Parathyroid adenoma (tissue), 2 donors: ENCODE data around the gene MORN4.

ENCODE experiments used
- H2AFZ ChIP-seq: fragments of 300-600 bp; sonication (generic); one replicate; pipeline ENCODE4 v1.7.0; 2017; ENCODE audit warnings: antibody characterized with exemption, mild to moderate bottlenecking
- H3K27ac ChIP-seq: fragments of 300-600 bp; sonication (generic); one replicate; pipeline ENCODE4 v1.7.0; 2017
- H3K27me3 ChIP-seq: fragments of 300-600 bp; sonication (generic); one replicate; pipeline ENCODE4 v1.7.0; 2017; ENCODE audit warnings: low read length; ENCODE audit not compliant: control insufficient read depth, insufficient read depth
- H3K36me3 ChIP-seq: fragments of 300-600 bp; sonication (generic); one replicate; pipeline ENCODE4 v1.7.0; 2017; ENCODE audit warnings: low read length; ENCODE audit not compliant: control insufficient read depth, insufficient read depth
- H3K4me1 ChIP-seq: fragments of 300-600 bp; sonication (generic); one replicate; pipeline ENCODE4 v1.7.0; 2017; ENCODE audit warnings: control low read depth
- H3K4me2 ChIP-seq: fragments of 300-600 bp; sonication (generic); one replicate; pipeline ENCODE4 v1.7.0; 2017; ENCODE audit warnings: low read length
- H3K4me3 ChIP-seq: fragments of 300-600 bp; sonication (generic); one replicate; pipeline ENCODE4 v1.7.0; 2017; ENCODE audit warnings: low read depth, low read length
- H3K79me2 ChIP-seq: fragments of 300-600 bp; sonication (generic); one replicate; pipeline ENCODE4 v1.7.0; 2017; ENCODE audit warnings: control low read depth
- H3K9ac ChIP-seq: fragments of 300-600 bp; sonication (generic); one replicate; pipeline ENCODE4 v1.7.0; 2017; ENCODE audit warnings: mild to moderate bottlenecking
- H3K9me3 ChIP-seq: fragments of 300-600 bp; sonication (generic); one replicate; pipeline ENCODE4 v1.7.0; 2017; ENCODE audit warnings: low read length; ENCODE audit not compliant: control insufficient read depth
- CTCF ChIP-seq: fragments of 300-600 bp; sonication (generic); IDR thresholded peaks from one replicate; pipeline ENCODE4 v1.7.0; 2017; ENCODE audit warnings: antibody characterized with exemption, mild to moderate bottlenecking
- donor health status: primary hyperparathyroidism.

MORN4 gene

GRCh38 chr10:97618733-97619132 lies 14.6 kb downstream of the MORN4 start:
- Histone ChIP-seq H3K9ac (no peak overlapping the region), H3K9me3 (no peaks in the 10 kb centered on the region), H3K4me2 (no peak overlapping the region), H3K79me2 (peaks cover 13% of the 10 kb centered on the region), H3K4me3 (no peak overlapping the region), H3K36me3 (no peaks in the 10 kb centered on the region), H3K27me3 (no peaks in the 10 kb centered on the region), H2AFZ (no peak overlapping the region), H3K27ac (no peak overlapping the region), H3K4me1 (peaks cover 31% of the 10 kb centered on the region)
- TF ChIP-seq CTCF, result no peak

- no peaks in the 10 kb centered on the region for H3K9me3 ChIP-seq
- H2AFZ ChIP-seq, result no peak overlapping the region
- peaks cover 9% of the 10 kb centered on the region for H3K79me2 ChIP-seq
- H3K9ac ChIP-seq, result no peak overlapping the region
- TF ChIP-seq CTCF, result no peak
- peaks cover 31% of the 10 kb centered on the region for H3K4me1 ChIP-seq
- no peaks in the 10 kb centered on the region for H3K27me3 ChIP-seq
- H3K4me3 ChIP-seq, result no peak overlapping the region
- H3K4me2 ChIP-seq, result no peak overlapping the region
- no peaks in the 10 kb centered on the region for H3K36me3 ChIP-seq
- H3K27ac ChIP-seq, result no peak overlapping the region
Measured at GRCh38 chr10:97618285-97618684, 15.0 kb downstream of the MORN4 start.

GRCh38 chr10:97612386-97612785 lies 20.9 kb downstream of the MORN4 start:
- H3K9me3 ChIP-seq, result no peaks in the 10 kb centered on the region
- H3K4me2 ChIP-seq, result no peak overlapping the region
- H3K9ac ChIP-seq, result no peak overlapping the region
- peak; percentile 57 for TF ChIP-seq CTCF
- no peaks in the 10 kb centered on the region for H3K36me3 ChIP-seq
- H3K27ac ChIP-seq, result no peak overlapping the region
- H3K4me1 ChIP-seq, result peaks cover 8% of the 10 kb centered on the region
- no peaks in the 10 kb centered on the region for H3K27me3 ChIP-seq
- no peaks in the 10 kb centered on the region for H3K79me2 ChIP-seq
- no peak overlapping the region for H2AFZ ChIP-seq
- no peak overlapping the region for H3K4me3 ChIP-seq

- no peak for TF ChIP-seq CTCF
- Histone ChIP-seq H3K4me2 (no peak overlapping the region), H3K4me3 (no peak overlapping the region), H3K9ac (no peak overlapping the region), H3K79me2 (no peaks in the 10 kb centered on the region), H2AFZ (no peak overlapping the region), H3K27ac (no peak overlapping the region), H3K4me1 (peaks cover 8% of the 10 kb centered on the region), H3K36me3 (no peaks in the 10 kb centered on the region), H3K27me3 (no peaks in the 10 kb centered on the region), H3K9me3 (no peaks in the 10 kb centered on the region)
Measured at GRCh38 chr10:97611473-97611872, 21.8 kb downstream of the MORN4 start.

GRCh38 chr10:97608991-97609561 lies 24.2 kb downstream of the MORN4 start:
- Histone ChIP-seq H3K36me3 (no peaks in the 10 kb centered on the region), H3K4me1 (peaks cover under 1% of the 10 kb centered on the region), H3K9me3 (no peaks in the 10 kb centered on the region), H3K27me3 (no peaks in the 10 kb centered on the region), H3K4me2 (no peak overlapping the region), H3K79me2 (no peaks in the 10 kb centered on the region), H3K27ac (no peak overlapping the region), H3K9ac (no peak overlapping the region), H3K4me3 (no peak overlapping the region), H2AFZ (no peak overlapping the region)
- TF ChIP-seq CTCF, result no peak
